Measurements from ENCODE around the gene SLC27A4.

SLC27A4 gene

DNA sequence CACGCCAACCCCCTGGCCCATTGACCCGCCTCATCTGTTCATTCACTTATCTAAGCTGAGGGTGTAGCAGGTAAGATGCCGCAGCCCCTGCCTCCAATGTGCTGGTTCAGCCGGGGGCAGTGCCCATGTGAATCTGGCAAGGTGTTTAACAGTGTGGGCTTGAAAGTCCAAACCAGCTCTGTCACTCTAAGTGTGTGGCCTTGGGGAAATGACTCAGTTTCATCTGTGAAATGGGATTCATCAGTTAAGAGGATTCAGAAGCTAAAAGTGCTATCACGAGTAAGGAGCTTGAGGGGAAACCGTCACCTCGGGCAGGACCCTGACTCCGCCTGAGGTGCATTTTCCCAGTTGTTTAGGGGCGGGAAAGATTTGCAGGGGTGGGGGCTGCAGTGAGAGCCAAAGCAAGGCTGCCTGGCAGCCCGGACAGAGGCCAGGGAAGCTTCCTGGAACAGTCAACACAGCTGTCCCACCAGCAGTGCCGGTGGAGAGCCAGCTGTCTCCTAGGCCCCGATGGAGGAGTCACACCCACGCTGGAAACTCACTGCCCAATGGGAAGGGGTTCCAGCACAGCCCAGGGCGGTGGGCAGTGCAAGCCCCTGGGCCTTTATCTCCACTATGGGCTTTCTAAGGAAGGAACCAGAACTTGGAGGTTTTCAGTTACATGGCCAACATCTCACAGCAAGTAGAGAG lies 21.1 kb downstream of the SLC27A4 start:
- TF ChIP-seq L3MBTL2 (conservative IDR thresholded peaks at IDR 0.05) (no peak), ZNF384 (IDR thresholded peaks at IDR 0.05) (no peak), FOXA1 (IDR thresholded peaks at IDR 0.05) (no peak), HDGF (IDR thresholded peaks at IDR 0.05; ENCODE audit: borderline replicate concordance) (no peak), SUZ12 (IDR thresholded peaks at IDR 0.05) (no peak), CTBP1 (IDR thresholded peaks at IDR 0.05; ENCODE audit: borderline replicate concordance) (no peak), NFRKB (IDR thresholded peaks at IDR 0.05) (no peak), FOXM1 (IDR thresholded peaks at IDR 0.05; ENCODE audit: borderline replicate concordance) (no peak)
- ChIA-PET POLR2A (interaction anchor here (0.6 to 3.2 kb wide), 5 partner anchors 10 to 167 kb away, joined by 3 to 18 read pairs (median 4); partner anchors contain the start of genes CERCAM and URM1), CTCF (interaction anchor here (1.0 to 3.6 kb wide), 9 partner anchors 9 to 58 kb away, joined by 3 to 34 read pairs (median 6); partner anchors contain the start of gene URM1)
- no peak for DNase-seq (ENCODE audit: extremely low spot score)

- ChIA-PET CTCF (interaction anchor here (0.6 to 3.6 kb wide), 11 partner anchors 9 to 70 kb away, joined by 3 to 34 read pairs (median 6); partner anchors contain the start of gene URM1), POLR2A (interaction anchor here (0.9 to 3.2 kb wide), 5 partner anchors 9 to 143 kb away, joined by 3 to 18 read pairs (median 4); partner anchors contain the start of genes CERCAM and URM1)
- peak; percentile 87 for DNase-seq (ENCODE audit: extremely low spot score)
- TF ChIP-seq ARNT (IDR thresholded peaks at IDR 0.05) (no peak), ZNF384 (IDR thresholded peaks at IDR 0.05) (no peak), BHLHE40 (IDR thresholded peaks at IDR 0.05; ENCODE audit: borderline replicate concordance) (no peak), TARDBP (IDR thresholded peaks at IDR 0.05) (no peak), NFRKB (IDR thresholded peaks at IDR 0.05) (no peak), CTBP1 (IDR thresholded peaks at IDR 0.05; ENCODE audit: borderline replicate concordance) (no peak), L3MBTL2 (conservative IDR thresholded peaks at IDR 0.05) (no peak), FOXM1 (IDR thresholded peaks at IDR 0.05; ENCODE audit: borderline replicate concordance) (no peak), HDGF (IDR thresholded peaks at IDR 0.05; ENCODE audit: borderline replicate concordance) (no peak), ELF4 (IDR thresholded peaks at IDR 0.05) (no peak), SUZ12 (IDR thresholded peaks at IDR 0.05) (no peak), FOXA1 (IDR thresholded peaks at IDR 0.05) (no peak), FOXK2 (IDR thresholded peaks at IDR 0.05) (no peak), SP1 (IDR thresholded peaks at IDR 0.05) (no peak), LEF1 (IDR thresholded peaks at IDR 0.05; ENCODE audit: borderline replicate concordance) (no peak)
- TF ChIP-seq, protein P1, sequence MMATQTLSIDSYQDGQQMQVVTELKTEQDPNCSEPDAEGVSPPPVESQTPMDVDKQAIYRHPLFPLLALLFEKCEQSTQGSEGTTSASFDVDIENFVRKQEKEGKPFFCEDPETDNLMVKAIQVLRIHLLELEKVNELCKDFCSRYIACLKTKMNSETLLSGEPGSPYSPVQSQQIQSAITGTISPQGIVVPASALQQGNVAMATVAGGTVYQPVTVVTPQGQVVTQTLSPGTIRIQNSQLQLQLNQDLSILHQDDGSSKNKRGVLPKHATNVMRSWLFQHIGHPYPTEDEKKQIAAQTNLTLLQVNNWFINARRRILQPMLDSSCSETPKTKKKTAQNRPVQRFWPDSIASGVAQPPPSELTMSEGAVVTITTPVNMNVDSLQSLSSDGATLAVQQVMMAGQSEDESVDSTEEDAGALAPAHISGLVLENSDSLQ (IDR thresholded peaks at IDR 0.05): no peak
Measured at GRCh38 chr9:128361986-128362646, 21.8 kb downstream of the SLC27A4 start.

DNA sequence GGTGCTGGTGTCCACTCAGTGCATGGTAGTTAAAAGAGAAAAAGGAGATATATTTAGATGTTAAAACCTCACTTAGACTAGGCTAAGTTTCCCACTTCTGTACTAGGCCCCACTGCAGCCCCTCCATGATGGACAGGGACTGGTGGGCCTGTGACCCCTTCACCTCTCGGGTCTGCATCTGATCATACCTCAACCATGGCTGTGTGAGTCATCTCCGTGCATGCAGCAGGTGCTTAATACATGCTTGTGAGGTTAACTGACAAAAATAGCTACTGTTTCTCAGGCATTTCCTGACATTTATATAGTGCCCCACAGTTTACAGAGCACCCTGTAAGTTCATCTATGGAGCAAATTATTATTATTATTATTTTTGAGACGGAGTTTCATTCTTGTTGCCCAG lies 22.4 kb downstream of the SLC27A4 start:
- DNase-seq (ENCODE audit: extremely low spot score): no peak
- POLR2A ChIA-PET: interaction anchor here (0.9 to 3.2 kb wide), 4 partner anchors 9 to 142 kb away, joined by 3 to 18 read pairs (median 4); partner anchors contain the start of gene URM1
- no peak for TF ChIP-seq SP1 (IDR thresholded peaks at IDR 0.05)
- TF ChIP-seq TARDBP (IDR thresholded peaks at IDR 0.05): no peak
- TF ChIP-seq NFRKB (IDR thresholded peaks at IDR 0.05): no peak
- TF ChIP-seq ARNT (IDR thresholded peaks at IDR 0.05): no peak
- no peak for TF ChIP-seq FOXM1 (IDR thresholded peaks at IDR 0.05; ENCODE audit: borderline replicate concordance)
- no peak for TF ChIP-seq CTBP1 (IDR thresholded peaks at IDR 0.05; ENCODE audit: borderline replicate concordance)
- no peak for TF ChIP-seq SUZ12 (IDR thresholded peaks at IDR 0.05)
- TF ChIP-seq HDGF (IDR thresholded peaks at IDR 0.05; ENCODE audit: borderline replicate concordance): no peak
- no peak for TF ChIP-seq FOXA1 (IDR thresholded peaks at IDR 0.05)
- TF ChIP-seq ELF4 (IDR thresholded peaks at IDR 0.05): no peak
- no peak for TF ChIP-seq LEF1 (IDR thresholded peaks at IDR 0.05; ENCODE audit: borderline replicate concordance)
- TF ChIP-seq BHLHE40 (IDR thresholded peaks at IDR 0.05; ENCODE audit: borderline replicate concordance): no peak
- CTCF ChIA-PET: interaction anchor here (0.6 to 3.6 kb wide), 11 partner anchors 8 to 70 kb away, joined by 3 to 34 read pairs (median 6); partner anchors contain the start of gene URM1

DNA sequence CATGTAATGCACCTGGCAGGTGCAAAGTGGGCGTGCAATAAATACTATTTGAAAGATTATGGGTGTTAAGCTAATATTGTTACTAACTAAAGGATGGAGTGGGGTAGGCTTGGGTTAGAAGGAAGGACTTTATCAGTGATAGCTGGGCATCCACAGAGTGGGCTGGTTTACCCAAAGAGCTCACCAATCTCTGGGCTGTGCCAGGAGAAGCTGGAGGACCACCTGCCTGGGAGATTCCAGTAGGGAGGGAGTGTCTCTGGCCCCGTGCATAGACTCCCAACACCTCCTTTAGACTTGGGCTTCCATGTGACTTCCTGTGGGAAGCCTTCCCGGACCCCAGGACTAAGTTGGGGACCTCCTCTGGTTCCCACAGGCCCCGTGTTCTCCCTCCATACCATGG lies 25.2 kb downstream of the SLC27A4 start:
- POLR2A ChIA-PET: interaction anchor here (1.2 kb wide), 1 partner anchor 46 kb away, joined by 4 read pairs; no protein-coding TSS in a partner anchor
- no peak for DNase-seq (ENCODE audit: extremely low spot score)
- no peak for TF ChIP-seq ZNF384 (IDR thresholded peaks at IDR 0.05)
- TF ChIP-seq ELF4 (IDR thresholded peaks at IDR 0.05): no peak
- no peak for TF ChIP-seq L3MBTL2 (conservative IDR thresholded peaks at IDR 0.05)
- no peak for TF ChIP-seq FOXA1 (IDR thresholded peaks at IDR 0.05)
- TF ChIP-seq SP1 (IDR thresholded peaks at IDR 0.05): no peak
- TF ChIP-seq FOXK2 (IDR thresholded peaks at IDR 0.05): no peak
- no peak for TF ChIP-seq ARNT (IDR thresholded peaks at IDR 0.05)
- no peak for TF ChIP-seq HDGF (IDR thresholded peaks at IDR 0.05; ENCODE audit: borderline replicate concordance)
- no peak for TF ChIP-seq TARDBP (IDR thresholded peaks at IDR 0.05)
- no peak for TF ChIP-seq SUZ12 (IDR thresholded peaks at IDR 0.05)
- CTCF ChIA-PET: interaction anchor here (0.8 to 1.5 kb wide), 2 partner anchors 54 to 70 kb away, joined by 3 read pairs; no protein-coding TSS in a partner anchor

- CTCF ChIA-PET: no interaction called here
- no peak for DNase-seq (ENCODE audit: extremely low spot score)
- POLR2A ChIA-PET: no interaction called here
- TF ChIP-seq FOXK2 (IDR thresholded peaks at IDR 0.05) (no peak), TARDBP (IDR thresholded peaks at IDR 0.05) (no peak), LEF1 (IDR thresholded peaks at IDR 0.05; ENCODE audit: borderline replicate concordance) (no peak), ZNF384 (IDR thresholded peaks at IDR 0.05) (no peak), BHLHE40 (IDR thresholded peaks at IDR 0.05; ENCODE audit: borderline replicate concordance) (no peak), ARNT (IDR thresholded peaks at IDR 0.05) (no peak), NFRKB (IDR thresholded peaks at IDR 0.05) (no peak), FOXA1 (IDR thresholded peaks at IDR 0.05) (no peak), SUZ12 (IDR thresholded peaks at IDR 0.05) (no peak), L3MBTL2 (conservative IDR thresholded peaks at IDR 0.05) (no peak), HDGF (IDR thresholded peaks at IDR 0.05; ENCODE audit: borderline replicate concordance) (no peak), SP1 (IDR thresholded peaks at IDR 0.05) (no peak), CTBP1 (IDR thresholded peaks at IDR 0.05; ENCODE audit: borderline replicate concordance) (no peak)
- TF ChIP-seq, protein P1 (IDR thresholded peaks at IDR 0.05): no peak
Measured at GRCh38 chr9:128369024-128369706, 28.8 kb downstream of the SLC27A4 start.

All from HEK293T (cell line).